ENCODE data around the gene MYO3A. TPM values are rescaled to one million over a fixed set of nuclear protein-coding genes. Genes with fewer than 3 reads are reported as not detected.

Gene MYO3A
- total RNA-seq, 1 experiment from 2014 or later, result not detected

DNA sequence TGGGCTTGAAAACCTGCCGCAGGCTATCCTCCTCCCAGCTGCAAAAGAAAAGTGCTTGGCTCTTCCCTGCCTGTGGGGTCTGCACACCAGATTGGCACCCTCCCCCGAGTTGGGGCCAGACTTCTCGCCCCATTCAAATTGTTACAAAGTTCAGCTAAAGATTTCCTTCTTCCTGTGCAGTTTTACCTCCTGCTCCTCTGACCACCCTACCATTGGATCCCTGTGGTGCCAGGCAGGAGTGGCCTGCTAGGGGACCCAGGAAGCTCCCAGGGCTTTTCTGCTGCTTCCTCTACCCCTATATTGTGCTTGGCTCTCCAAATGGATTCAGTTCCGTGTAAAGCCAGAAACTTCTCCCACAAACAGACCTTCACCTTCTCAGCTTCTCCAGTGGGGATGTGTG is 147.4 kb downstream of the MYO3A start:
- Histone ChIP-seq H3K4me1 (ENCODE audit: control insufficient read depth, insufficient read depth, low read length) (no peaks in the 10 kb centered on the region), H3K27ac (ENCODE audit: low read length) (no peak overlapping the region), H3K36me3 (ENCODE audit: control insufficient read depth, insufficient read depth, low read length) (no peaks in the 10 kb centered on the region), H3K4me3 (ENCODE audit: low read depth in 2 of 2, low read length in 2 of 2) (no peak overlapping the region), H3K9me3 (ENCODE audit: control insufficient read depth, insufficient read depth, low read depth, low read length) (no peaks in the 10 kb centered on the region), H3K27me3 (ENCODE audit: control insufficient read depth, insufficient read depth, low read length) (no peaks in the 10 kb centered on the region)
- in situ Hi-C loops (cut with HindIII; ENCODE audit: low pct_unique_long_range_greater_than_20kb, low sequenced_read_pairs), result no loop called here
- DNase-seq (ENCODE audit: low read depth, low spot score) (no peak), ATAC-seq (no peak)
- POLR2A ChIA-PET, result no interaction called here
- CTCF ChIA-PET, result no interaction called here
- BruUV-seq (replicated peaks), result no TSS peak
- intact Hi-C loops (cut with micrococcal nuclease; ENCODE audit: unreplicated experiment), result no loop called here
- no peak for TF ChIP-seq POLR2AphosphoS5 (IDR thresholded peaks at IDR 0.05; ENCODE audit: low read depth, low read length)

DNA sequence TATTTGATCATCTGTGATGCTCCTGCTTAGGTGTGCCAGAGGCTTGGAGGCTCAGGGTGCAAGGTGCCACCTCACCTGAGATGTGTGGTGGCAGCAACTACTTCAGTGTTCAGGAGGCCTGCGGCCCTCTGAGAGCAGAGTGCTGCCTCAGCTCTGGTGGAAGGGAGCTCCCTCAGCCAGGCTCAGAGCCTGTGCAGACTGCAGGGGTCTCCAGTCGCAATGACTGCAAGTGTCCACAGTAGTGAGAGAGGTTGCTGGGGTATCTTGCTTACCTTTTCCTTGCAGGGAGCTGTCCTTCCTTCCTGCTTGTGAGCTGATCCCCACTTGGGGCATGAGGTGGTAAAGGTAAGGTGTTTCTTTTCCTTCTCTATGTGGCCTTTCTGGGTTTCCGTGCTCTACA is 151.5 kb downstream of the MYO3A start:
- no peak for DNase-seq (ENCODE audit: low read depth, low spot score)
- ChIA-PET POLR2A (no interaction called here), CTCF (no interaction called here)
- no peaks in the 10 kb centered on the region for H3K4me1 ChIP-seq (ENCODE audit: control insufficient read depth, insufficient read depth, low read length)
- TF ChIP-seq, protein P1, sequence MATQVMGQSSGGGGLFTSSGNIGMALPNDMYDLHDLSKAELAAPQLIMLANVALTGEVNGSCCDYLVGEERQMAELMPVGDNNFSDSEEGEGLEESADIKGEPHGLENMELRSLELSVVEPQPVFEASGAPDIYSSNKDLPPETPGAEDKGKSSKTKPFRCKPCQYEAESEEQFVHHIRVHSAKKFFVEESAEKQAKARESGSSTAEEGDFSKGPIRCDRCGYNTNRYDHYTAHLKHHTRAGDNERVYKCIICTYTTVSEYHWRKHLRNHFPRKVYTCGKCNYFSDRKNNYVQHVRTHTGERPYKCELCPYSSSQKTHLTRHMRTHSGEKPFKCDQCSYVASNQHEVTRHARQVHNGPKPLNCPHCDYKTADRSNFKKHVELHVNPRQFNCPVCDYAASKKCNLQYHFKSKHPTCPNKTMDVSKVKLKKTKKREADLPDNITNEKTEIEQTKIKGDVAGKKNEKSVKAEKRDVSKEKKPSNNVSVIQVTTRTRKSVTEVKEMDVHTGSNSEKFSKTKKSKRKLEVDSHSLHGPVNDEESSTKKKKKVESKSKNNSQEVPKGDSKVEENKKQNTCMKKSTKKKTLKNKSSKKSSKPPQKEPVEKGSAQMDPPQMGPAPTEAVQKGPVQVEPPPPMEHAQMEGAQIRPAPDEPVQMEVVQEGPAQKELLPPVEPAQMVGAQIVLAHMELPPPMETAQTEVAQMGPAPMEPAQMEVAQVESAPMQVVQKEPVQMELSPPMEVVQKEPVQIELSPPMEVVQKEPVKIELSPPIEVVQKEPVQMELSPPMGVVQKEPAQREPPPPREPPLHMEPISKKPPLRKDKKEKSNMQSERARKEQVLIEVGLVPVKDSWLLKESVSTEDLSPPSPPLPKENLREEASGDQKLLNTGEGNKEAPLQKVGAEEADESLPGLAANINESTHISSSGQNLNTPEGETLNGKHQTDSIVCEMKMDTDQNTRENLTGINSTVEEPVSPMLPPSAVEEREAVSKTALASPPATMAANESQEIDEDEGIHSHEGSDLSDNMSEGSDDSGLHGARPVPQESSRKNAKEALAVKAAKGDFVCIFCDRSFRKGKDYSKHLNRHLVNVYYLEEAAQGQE (IDR thresholded peaks at IDR 0.05; ENCODE audit: insufficient read depth in 1 of 2, low read depth in 2 of 2, low read length in 1 of 2), result no peak
- TF ChIP-seq, protein P2, sequence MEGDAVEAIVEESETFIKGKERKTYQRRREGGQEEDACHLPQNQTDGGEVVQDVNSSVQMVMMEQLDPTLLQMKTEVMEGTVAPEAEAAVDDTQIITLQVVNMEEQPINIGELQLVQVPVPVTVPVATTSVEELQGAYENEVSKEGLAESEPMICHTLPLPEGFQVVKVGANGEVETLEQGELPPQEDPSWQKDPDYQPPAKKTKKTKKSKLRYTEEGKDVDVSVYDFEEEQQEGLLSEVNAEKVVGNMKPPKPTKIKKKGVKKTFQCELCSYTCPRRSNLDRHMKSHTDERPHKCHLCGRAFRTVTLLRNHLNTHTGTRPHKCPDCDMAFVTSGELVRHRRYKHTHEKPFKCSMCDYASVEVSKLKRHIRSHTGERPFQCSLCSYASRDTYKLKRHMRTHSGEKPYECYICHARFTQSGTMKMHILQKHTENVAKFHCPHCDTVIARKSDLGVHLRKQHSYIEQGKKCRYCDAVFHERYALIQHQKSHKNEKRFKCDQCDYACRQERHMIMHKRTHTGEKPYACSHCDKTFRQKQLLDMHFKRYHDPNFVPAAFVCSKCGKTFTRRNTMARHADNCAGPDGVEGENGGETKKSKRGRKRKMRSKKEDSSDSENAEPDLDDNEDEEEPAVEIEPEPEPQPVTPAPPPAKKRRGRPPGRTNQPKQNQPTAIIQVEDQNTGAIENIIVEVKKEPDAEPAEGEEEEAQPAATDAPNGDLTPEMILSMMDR (IDR thresholded peaks at IDR 0.05), result no peak
- TF ChIP-seq POLR2AphosphoS5 (IDR thresholded peaks at IDR 0.05; ENCODE audit: low read depth, low read length) (no peak), SIN3A (IDR thresholded peaks at IDR 0.05; ENCODE audit: borderline replicate concordance, insufficient read depth, low read depth, low read length) (no peak), TCF7L2 (IDR thresholded peaks at IDR 0.05; ENCODE audit: low read depth, low read length) (no peak)
- BruUV-seq (replicated peaks), result no TSS peak
- no peak overlapping the region for H3K4me3 ChIP-seq (ENCODE audit: low read depth in 2 of 2, low read length in 2 of 2)
- H3K27me3 ChIP-seq (ENCODE audit: control insufficient read depth, insufficient read depth, low read length), result no peaks in the 10 kb centered on the region
- H3K9me3 ChIP-seq (ENCODE audit: control insufficient read depth, insufficient read depth, low read depth, low read length), result no peaks in the 10 kb centered on the region
- H3K27ac ChIP-seq (ENCODE audit: low read length), result no peak overlapping the region
- no peaks in the 10 kb centered on the region for H3K36me3 ChIP-seq (ENCODE audit: control insufficient read depth, insufficient read depth, low read length)
- intact Hi-C loops (cut with micrococcal nuclease; ENCODE audit: unreplicated experiment) (no loop called here), in situ Hi-C loops (cut with HindIII; ENCODE audit: low pct_unique_long_range_greater_than_20kb, low sequenced_read_pairs) (no loop called here)
- no peak for ATAC-seq

DNA sequence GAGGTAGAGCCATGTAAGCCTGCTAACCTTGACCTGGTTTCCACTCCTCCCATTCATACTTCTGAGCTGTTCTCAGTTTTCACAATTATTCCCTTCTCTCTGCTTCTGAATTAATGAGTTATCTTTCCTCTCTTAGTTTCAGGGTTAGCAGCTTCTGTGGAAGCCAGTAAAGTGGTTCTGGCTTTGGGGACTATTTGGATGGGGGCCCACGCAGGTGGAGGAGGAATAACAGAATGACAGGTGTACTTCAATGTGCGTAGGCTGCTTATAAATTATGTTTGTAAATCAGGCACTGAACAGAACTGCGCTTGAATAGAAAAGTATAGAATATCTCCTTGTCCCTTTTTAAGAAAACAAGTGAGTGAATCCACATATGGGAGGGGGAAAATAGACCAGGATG is 153.6 kb downstream of the MYO3A start:
- TF ChIP-seq TCF7L2 (IDR thresholded peaks at IDR 0.05; ENCODE audit: low read depth, low read length) (no peak), SIN3A (IDR thresholded peaks at IDR 0.05; ENCODE audit: borderline replicate concordance, insufficient read depth, low read depth, low read length) (no peak), POLR2AphosphoS5 (IDR thresholded peaks at IDR 0.05; ENCODE audit: low read depth, low read length) (no peak)
- TF ChIP-seq, protein P2 (IDR thresholded peaks at IDR 0.05), result no peak
- TF ChIP-seq, protein P1 (IDR thresholded peaks at IDR 0.05; ENCODE audit: insufficient read depth in 1 of 2, low read depth in 2 of 2, low read length in 1 of 2), result no peak
- Histone ChIP-seq H3K9me3 (ENCODE audit: control insufficient read depth, insufficient read depth, low read depth, low read length) (no peaks in the 10 kb centered on the region), H3K27me3 (ENCODE audit: control insufficient read depth, insufficient read depth, low read length) (no peaks in the 10 kb centered on the region), H3K36me3 (ENCODE audit: control insufficient read depth, insufficient read depth, low read length) (no peaks in the 10 kb centered on the region), H3K4me3 (ENCODE audit: low read depth in 2 of 2, low read length in 2 of 2) (no peak overlapping the region), H3K27ac (ENCODE audit: low read length) (no peak overlapping the region), H3K4me1 (ENCODE audit: control insufficient read depth, insufficient read depth, low read length) (no peaks in the 10 kb centered on the region)
- in situ Hi-C loops (cut with HindIII; ENCODE audit: low pct_unique_long_range_greater_than_20kb, low sequenced_read_pairs) (no loop called here), intact Hi-C loops (cut with micrococcal nuclease; ENCODE audit: unreplicated experiment) (no loop called here)
- POLR2A ChIA-PET, result no interaction called here
- ATAC-seq (no peak), DNase-seq (ENCODE audit: low read depth, low spot score) (no peak)
- CTCF ChIA-PET, result no interaction called here
- BruUV-seq (replicated peaks), result no TSS peak
